ENCODE data around the gene HS3ST6. TPM values are rescaled to one million over a fixed set of nuclear protein-coding genes. Genes with fewer than 3 reads are reported as not detected.
A peak's percentile ranks its signal among the peaks of the same experiment; 100 is the strongest.
"Not testable (repeated sequence)": the region's sequence is repeated elsewhere in the genome, so short reads cannot be mapped to it uniquely, and the experiment has no call there.

Gene HS3ST6
- polyA plus RNA-seq, 4 donors = 0.04 TPM; not detected in 3

DNA sequence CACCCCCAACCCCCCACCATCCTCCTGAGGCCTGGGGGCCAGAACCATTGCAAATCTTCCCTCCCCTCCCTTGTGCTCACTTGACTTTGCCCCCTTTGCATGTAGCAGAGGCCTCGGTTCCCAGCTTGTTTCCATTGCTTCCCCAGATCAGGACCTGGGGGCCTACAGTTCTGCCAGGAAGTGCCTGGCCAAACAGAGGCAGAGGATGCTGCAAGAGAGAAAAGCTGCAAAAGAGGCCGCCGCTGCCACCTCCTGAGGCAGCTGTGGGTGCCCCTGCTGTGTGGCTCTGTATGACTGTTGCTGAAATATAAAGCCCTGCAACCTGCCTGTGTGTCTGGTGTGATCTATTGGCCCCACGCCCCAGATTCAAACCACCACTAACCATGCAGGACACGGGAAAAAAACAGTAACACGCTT, 43.4 kb upstream of the HS3ST6 start:
- no peak overlapping the region for H3K27ac ChIP-seq (ENCODE audit: low read depth in 1 of 3, low read length in 2 of 3)
- DNase-seq = peak in 1 of 2 donors; percentile 21
- H3K36me3 ChIP-seq (ENCODE audit: control insufficient read depth in 3 of 3, insufficient read depth in 2 of 3, low read depth in 1 of 3, low read length in 3 of 3) = peaks cover 3 to 43% (median 13%) of the 10 kb centered on the region in 3 donors
- peaks cover 0 to 8% (median 0%) of the 10 kb centered on the region in 3 donors for H3K27me3 ChIP-seq (ENCODE audit: control insufficient read depth in 3 of 3, insufficient read depth in 3 of 3, low read length in 3 of 3)
- 33 to 50% (median 47%) methylated on average over 6 of the region's 6 CpGs for WGBS, 3 donors
- FAIRE-seq = no peak
- H3K9me3 ChIP-seq (ENCODE audit: control insufficient read depth in 2 of 2, insufficient read depth in 1 of 2, low read depth in 1 of 2, low read length in 1 of 2) = no peaks in the 10 kb centered on the region
- no peak overlapping the region for H3K4me3 ChIP-seq (ENCODE audit: low read depth in 1 of 3, low read length in 3 of 3)
- peaks cover 2 to 44% (median 3%) of the 10 kb centered on the region in 3 donors for H3K4me1 ChIP-seq (ENCODE audit: control insufficient read depth in 3 of 3, insufficient read depth in 2 of 3, low read depth in 1 of 3, low read length in 2 of 3)

DNA sequence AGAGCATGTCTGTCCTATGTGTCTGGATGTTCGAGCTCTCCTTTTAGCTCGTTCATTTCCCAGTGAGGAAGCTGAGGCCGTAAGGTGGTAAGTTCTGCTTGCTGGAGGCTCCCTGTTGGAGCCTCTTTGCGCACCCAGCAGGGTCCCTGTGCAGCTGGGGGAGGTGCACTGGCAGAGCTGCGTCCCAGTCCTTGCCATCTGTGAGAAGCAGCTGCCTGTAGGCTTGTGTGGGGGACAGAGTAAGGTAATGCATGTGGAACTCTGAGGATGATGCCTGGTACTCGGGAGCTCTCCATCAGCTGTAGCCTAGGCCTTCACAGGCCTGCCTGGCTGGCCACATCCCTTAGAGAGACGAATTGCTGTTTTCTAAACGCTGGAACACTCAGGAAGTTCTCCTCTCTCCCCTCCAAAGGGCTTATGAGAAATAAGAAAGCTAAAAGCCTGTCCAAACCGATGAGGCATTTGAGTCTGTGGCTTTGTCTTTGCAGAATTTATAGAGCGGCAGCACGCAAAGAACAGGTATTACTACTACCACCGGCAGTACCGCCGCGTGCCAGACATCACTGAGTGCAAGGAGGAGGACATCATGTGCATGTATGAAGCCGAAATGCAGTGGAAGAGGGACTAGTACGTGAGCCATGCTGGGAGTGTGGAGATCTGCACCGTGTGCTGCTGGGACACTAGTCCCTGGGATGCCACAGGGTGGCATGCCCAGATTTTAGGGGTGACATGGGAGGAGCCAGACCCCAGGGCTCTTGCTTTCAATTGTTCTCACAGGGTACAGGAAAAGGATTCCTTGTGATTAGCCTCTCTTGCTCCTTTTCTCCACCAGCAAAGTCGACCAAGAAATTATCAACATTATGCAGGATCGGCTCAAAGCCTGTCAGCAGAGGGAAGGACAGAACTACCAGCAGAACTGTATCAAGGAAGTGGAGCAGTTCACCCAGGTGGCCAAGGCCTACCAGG, 42.7 kb upstream of the HS3ST6 start:
- peaks cover 0 to 8% (median 0%) of the 10 kb centered on the region in 3 donors for H3K27me3 ChIP-seq (ENCODE audit: control insufficient read depth in 3 of 3, insufficient read depth in 3 of 3, low read length in 3 of 3)
- H3K4me3 ChIP-seq (ENCODE audit: low read depth in 1 of 3, low read length in 3 of 3) = peak overlapping the region in 2 of 3 donors; percentile 91 to 99
- H3K4me1 ChIP-seq (ENCODE audit: control insufficient read depth in 3 of 3, insufficient read depth in 2 of 3, low read depth in 1 of 3, low read length in 2 of 3) = peaks cover 1 to 37% (median 3%) of the 10 kb centered on the region in 3 donors
- peak overlapping the region in 2 of 3 donors; percentile 32 to 39 for H3K27ac ChIP-seq (ENCODE audit: low read depth in 1 of 3, low read length in 2 of 3)
- DNase-seq (peak; percentile 13 to 28), FAIRE-seq (no peak)
- peaks cover 3 to 39% (median 13%) of the 10 kb centered on the region in 3 donors for H3K36me3 ChIP-seq (ENCODE audit: control insufficient read depth in 3 of 3, insufficient read depth in 2 of 3, low read depth in 1 of 3, low read length in 3 of 3)
- H3K9me3 ChIP-seq (ENCODE audit: control insufficient read depth in 2 of 2, insufficient read depth in 1 of 2, low read depth in 1 of 2, low read length in 1 of 2) = no peaks in the 10 kb centered on the region
- WGBS, 3 donors = 33 to 48% (median 35%) methylated on average over 20 of the region's 20 CpGs

DNA sequence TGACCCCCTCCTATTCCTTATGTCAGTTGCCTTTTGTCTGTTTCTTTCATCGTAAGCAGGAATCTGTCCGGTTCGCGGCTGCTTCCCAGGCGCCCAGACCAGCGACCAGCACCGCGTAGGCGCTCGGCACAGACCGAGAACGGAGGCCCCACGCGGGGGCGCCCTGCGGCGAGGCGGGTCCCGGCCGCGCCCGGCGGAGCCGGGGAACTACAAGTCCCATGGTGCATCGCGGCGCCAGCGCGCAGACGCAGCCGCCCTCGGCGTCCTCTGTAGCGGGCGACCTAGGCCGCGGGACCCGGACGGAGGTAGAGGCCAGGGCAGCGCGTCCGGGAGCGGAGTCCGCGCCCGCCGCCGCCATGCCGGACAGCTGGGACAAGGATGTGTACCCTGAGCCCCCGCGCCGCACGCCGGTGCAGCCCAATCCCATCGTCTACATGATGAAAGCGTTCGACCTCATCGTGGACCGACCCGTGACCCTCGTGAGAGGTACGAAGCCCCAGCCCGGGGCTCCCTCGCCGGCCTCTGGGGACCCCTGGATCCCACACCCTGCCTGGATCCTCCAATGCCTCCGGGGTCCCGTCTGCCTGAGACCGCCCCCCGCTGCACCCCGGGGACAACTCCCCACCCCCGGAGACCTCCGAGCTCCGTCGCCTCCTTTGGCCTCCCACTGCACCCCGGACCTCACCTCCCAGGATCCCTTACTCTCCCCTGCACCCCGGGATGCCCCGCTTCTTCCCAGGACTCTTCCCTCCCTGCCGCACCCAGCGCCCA, 41.2 kb upstream of the HS3ST6 start, which contains the start of gene NDUFB10:
NDUFB10 (plus strand) TSS at position 270 of the 771 bp plus-strand sequence; CDS start at position 357, 87 bp downstream.
- H3K4me3 ChIP-seq (ENCODE audit: low read depth in 1 of 3, low read length in 3 of 3) = peak within 1 kb of the TSS; percentile 88 to 99 (median 91)
- H3K9me3 ChIP-seq (ENCODE audit: control insufficient read depth in 2 of 2, insufficient read depth in 1 of 2, low read depth in 1 of 2, low read length in 1 of 2) = no peaks in the 10 kb centered on the region
- FAIRE-seq (no peak), DNase-seq (peak; percentile 86 to 96)
- peaks cover 0 to 12% (median 0%) of the 10 kb centered on the region in 3 donors for H3K27me3 ChIP-seq (ENCODE audit: control insufficient read depth in 3 of 3, insufficient read depth in 3 of 3, low read length in 3 of 3)
- peak within 1 kb of the TSS; percentile 66 to 87 (median 87) for H3K27ac ChIP-seq (ENCODE audit: low read depth in 1 of 3, low read length in 2 of 3)
- H3K4me1 ChIP-seq (ENCODE audit: control insufficient read depth in 3 of 3, insufficient read depth in 2 of 3, low read depth in 1 of 3, low read length in 2 of 3) = peaks cover 0 to 30% (median 3%) of the 10 kb centered on the region in 3 donors
- peaks cover 3 to 39% (median 13%) of the 10 kb centered on the region in 3 donors for H3K36me3 ChIP-seq (ENCODE audit: control insufficient read depth in 3 of 3, insufficient read depth in 2 of 3, low read depth in 1 of 3, low read length in 3 of 3)
- WGBS, 3 donors = 0 to 1% (median 1%) methylated on average over 46 to 79 of the region's 79 CpGs

DNA sequence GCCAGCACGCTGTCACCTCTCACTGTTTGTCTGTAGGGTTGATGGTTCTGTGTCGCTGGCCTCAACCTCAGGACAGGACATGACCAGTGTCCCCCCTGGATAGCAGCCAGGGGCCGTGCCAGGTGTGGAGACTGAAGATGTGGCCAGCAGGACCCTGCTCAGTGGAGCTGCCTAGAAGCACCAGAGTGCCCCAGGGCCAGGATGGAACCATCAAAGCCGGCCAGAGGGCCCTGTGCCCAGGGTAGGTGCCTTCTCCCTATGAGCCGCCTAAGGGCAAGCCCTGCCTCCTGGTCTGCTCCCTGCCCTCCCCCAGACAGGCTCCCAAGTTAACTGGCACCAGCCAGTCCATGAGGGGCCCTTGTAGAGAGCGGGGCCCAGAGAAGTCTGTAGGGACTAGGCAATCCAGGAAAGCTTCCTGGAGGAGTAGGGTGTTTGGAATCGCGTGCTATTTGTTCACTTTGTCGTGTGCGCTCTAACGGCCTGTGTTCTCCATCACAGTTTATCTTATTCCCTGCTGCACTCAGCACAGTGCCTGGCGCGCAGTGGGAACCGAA, 40.6 kb upstream of the HS3ST6 start:
- DNase-seq (no peak), FAIRE-seq (no peak)
- peak overlapping the region in 1 of 3 donors; percentile 59 for H3K27ac ChIP-seq (ENCODE audit: low read depth in 1 of 3, low read length in 2 of 3)
- peaks cover 0 to 12% (median 0%) of the 10 kb centered on the region in 3 donors for H3K27me3 ChIP-seq (ENCODE audit: control insufficient read depth in 3 of 3, insufficient read depth in 3 of 3, low read length in 3 of 3)
- peaks cover 3 to 35% (median 13%) of the 10 kb centered on the region in 3 donors for H3K36me3 ChIP-seq (ENCODE audit: control insufficient read depth in 3 of 3, insufficient read depth in 2 of 3, low read depth in 1 of 3, low read length in 3 of 3)
- peaks cover 0 to 28% (median 3%) of the 10 kb centered on the region in 3 donors for H3K4me1 ChIP-seq (ENCODE audit: control insufficient read depth in 3 of 3, insufficient read depth in 2 of 3, low read depth in 1 of 3, low read length in 2 of 3)
- H3K4me3 ChIP-seq (ENCODE audit: low read depth in 1 of 3, low read length in 3 of 3) = no peak overlapping the region
- no peaks in the 10 kb centered on the region for H3K9me3 ChIP-seq (ENCODE audit: control insufficient read depth in 2 of 2, insufficient read depth in 1 of 2, low read depth in 1 of 2, low read length in 1 of 2)
- WGBS, 3 donors = 21 to 35% (median 34%) methylated on average over 14 of the region's 14 CpGs

DNA sequence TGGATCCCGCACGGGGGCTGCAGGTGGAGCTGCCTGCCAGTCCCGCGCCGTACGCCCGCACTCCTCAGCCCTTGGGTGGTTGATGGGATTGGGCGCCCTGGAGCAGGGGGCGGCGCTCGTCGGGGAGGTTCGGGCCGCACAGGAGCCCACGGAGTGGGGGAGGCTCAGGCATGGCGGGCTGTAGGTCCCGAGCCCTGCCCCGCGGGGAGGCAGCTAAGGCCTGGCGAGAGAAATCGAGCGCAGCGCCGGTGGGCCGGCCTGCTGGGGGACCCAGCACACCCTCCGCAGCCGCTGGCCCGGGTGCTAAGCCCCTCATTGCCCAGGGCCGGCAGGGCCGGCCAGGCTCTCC, 39.9 kb upstream of the HS3ST6 start:
- H3K27me3 ChIP-seq (ENCODE audit: control insufficient read depth in 3 of 3, insufficient read depth in 3 of 3, low read length in 3 of 3) = peaks cover 0 to 12% (median 0%) of the 10 kb centered on the region in 3 donors
- FAIRE-seq; H3K9me3 ChIP-seq (ENCODE audit: control insufficient read depth in 2 of 2, insufficient read depth in 1 of 2, low read depth in 1 of 2, low read length in 1 of 2); H3K4me3 ChIP-seq (ENCODE audit: low read depth in 1 of 3, low read length in 3 of 3); H3K27ac ChIP-seq (ENCODE audit: low read depth in 1 of 3, low read length in 2 of 3); DNase-seq: not testable (repeated sequence)
- WGBS, 3 donors = 70 to 81% (median 76%) methylated on average over 24 to 30 of the region's 30 CpGs
- peaks cover 3 to 28% (median 13%) of the 10 kb centered on the region in 3 donors for H3K36me3 ChIP-seq (ENCODE audit: control insufficient read depth in 3 of 3, insufficient read depth in 2 of 3, low read depth in 1 of 3, low read length in 3 of 3)
- H3K4me1 ChIP-seq (ENCODE audit: control insufficient read depth in 3 of 3, insufficient read depth in 2 of 3, low read depth in 1 of 3, low read length in 2 of 3) = peaks cover 0 to 25% (median 3%) of the 10 kb centered on the region in 3 donors

DNA sequence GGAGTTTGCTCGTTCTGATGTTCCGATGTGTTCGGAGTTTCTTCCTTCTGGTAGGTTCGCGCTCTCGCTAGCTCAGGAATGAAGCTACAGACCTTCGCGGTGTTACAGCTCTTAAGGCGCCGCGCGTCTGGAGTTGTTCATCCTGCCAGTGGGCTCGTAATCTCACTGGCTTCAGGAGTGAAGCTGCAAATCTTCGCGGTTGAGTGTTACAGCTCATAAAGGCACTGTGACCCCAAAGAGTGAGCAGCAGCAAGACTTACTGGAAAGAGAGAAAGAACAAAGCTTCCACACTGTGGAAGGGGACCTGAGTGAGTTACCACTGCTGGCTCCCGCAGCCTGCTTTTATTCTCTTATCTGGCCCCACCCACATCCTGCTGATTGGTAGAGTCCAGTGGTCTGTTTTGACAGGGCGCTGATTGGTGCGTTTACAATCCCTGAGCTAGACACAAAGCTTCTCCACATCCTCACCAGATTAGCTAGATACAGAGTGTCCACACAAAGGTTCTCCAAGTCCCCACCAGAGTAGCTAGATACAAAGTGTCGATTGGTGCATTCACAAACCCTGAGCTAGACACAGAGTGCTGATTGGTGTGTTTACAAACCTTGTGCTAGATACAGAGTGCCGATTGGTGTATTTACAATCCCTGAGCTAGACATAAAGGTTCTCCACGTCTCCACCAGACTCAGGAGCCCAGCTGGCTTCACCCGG, 39.4 kb upstream of the HS3ST6 start:
- Histone ChIP-seq H3K36me3 (ENCODE audit: control insufficient read depth in 3 of 3, insufficient read depth in 2 of 3, low read depth in 1 of 3, low read length in 3 of 3) (peaks cover 3 to 23% (median 10%) of the 10 kb centered on the region in 3 donors), H3K4me1 (ENCODE audit: control insufficient read depth in 3 of 3, insufficient read depth in 2 of 3, low read depth in 1 of 3, low read length in 2 of 3) (peaks cover 0 to 20% (median 3%) of the 10 kb centered on the region in 3 donors), H3K27me3 (ENCODE audit: control insufficient read depth in 3 of 3, insufficient read depth in 3 of 3, low read length in 3 of 3) (peaks cover 0 to 15% (median 0%) of the 10 kb centered on the region in 3 donors)
- not testable (repeated sequence) for H3K9me3 ChIP-seq (ENCODE audit: control insufficient read depth in 2 of 2, insufficient read depth in 1 of 2, low read depth in 1 of 2, low read length in 1 of 2); FAIRE-seq; H3K4me3 ChIP-seq (ENCODE audit: low read depth in 1 of 3, low read length in 3 of 3); H3K27ac ChIP-seq (ENCODE audit: low read depth in 1 of 3, low read length in 2 of 3); DNase-seq
- WGBS, 3 donors = 82 to 92% (median 87%) methylated on average over 20 to 21 of the region's 22 CpGs

DNA sequence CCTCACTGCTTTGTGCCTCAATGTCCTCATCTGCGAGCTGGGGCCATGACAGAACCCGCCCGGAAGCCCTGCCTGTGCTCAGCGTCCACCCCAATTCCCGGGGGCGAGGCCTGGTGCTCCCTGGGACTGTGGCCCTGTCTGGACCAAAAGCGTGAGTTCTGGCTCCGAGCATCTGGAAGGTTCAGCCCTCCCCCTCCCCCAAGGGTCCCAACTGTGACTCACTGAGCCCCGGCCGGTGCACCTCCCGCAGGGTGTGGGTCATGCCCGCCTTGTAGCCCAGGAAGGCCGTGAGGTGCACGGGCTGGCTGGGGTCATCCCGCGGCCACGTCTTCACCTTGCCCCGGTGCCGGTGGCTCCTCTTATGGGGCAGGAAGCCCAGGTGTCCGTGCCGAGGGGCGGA, 35.5 kb upstream of the HS3ST6 start:
- 85 to 89% (median 87%) methylated on average over 20 to 22 of the region's 22 CpGs for WGBS, 3 donors
- no peaks in the 10 kb centered on the region for H3K9me3 ChIP-seq (ENCODE audit: control insufficient read depth in 2 of 2, insufficient read depth in 1 of 2, low read depth in 1 of 2, low read length in 1 of 2)
- no peaks in the 10 kb centered on the region for H3K36me3 ChIP-seq (ENCODE audit: control insufficient read depth in 3 of 3, insufficient read depth in 2 of 3, low read depth in 1 of 3, low read length in 3 of 3)
- peaks cover 0 to 13% (median 0%) of the 10 kb centered on the region in 3 donors for H3K27me3 ChIP-seq (ENCODE audit: control insufficient read depth in 3 of 3, insufficient read depth in 3 of 3, low read length in 3 of 3)
- no peak for FAIRE-seq
- H3K4me1 ChIP-seq (ENCODE audit: control insufficient read depth in 3 of 3, insufficient read depth in 2 of 3, low read depth in 1 of 3, low read length in 2 of 3) = peaks cover 0 to under 1% (median 0%) of the 10 kb centered on the region in 3 donors
- H3K4me3 ChIP-seq (ENCODE audit: low read depth in 1 of 3, low read length in 3 of 3) = no peak overlapping the region
- no peak for DNase-seq
- no peak overlapping the region for H3K27ac ChIP-seq (ENCODE audit: low read depth in 1 of 3, low read length in 2 of 3)
